NCI-H2196 treated with DMSO at 0.1 percent for 48 hours (cell line): ENCODE results near the gene SYTL3.

Experiments used
- DNase-seq: peaks from one replicate; lab custom pipeline; 2025; ENCODE audit not compliant: unreplicated experiment; lab: John Stamatoyannopoulos, UW

SYTL3 gene

GRCh38 chr6:158770533-158771330 is 120.9 kb downstream of the SYTL3 start:
- no peak for DNase-seq

DNA sequence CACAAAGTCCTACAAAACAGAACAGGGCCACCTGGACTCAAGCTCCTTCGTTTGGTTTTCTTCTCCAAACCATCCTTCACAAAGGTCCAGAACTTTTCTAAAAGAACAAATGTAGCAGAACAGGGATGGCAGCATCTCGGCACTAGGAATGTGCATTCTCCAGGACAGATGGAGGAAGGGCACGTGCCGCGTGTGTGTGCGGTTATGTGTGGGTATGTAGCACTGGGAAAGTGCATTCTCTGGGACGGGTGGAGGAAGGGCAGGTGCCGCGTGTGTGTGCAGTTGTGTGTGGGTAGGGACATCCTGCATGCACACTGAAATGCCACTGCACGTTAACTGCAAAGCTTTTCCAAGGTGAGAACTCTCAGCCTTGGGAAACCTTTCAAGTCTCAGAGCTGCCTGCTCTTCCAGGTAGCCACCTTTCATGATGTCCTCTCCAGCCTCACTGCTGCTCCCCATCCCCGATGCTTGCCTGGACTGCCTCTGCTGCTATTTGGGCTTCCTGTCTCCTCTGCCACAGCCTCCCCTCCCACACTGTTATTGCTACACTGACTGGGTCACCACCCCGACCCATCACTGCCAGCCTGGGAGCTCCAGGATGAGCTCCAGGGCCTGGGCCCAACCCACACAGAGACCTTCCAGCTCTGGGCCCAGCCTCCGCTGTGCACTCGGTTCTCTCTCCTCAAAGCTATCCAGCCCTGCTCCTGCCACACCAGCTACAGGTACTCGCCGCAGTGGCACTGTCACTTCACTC is 121.7 kb downstream of the SYTL3 start:
- DNase-seq = no peak

DNA sequence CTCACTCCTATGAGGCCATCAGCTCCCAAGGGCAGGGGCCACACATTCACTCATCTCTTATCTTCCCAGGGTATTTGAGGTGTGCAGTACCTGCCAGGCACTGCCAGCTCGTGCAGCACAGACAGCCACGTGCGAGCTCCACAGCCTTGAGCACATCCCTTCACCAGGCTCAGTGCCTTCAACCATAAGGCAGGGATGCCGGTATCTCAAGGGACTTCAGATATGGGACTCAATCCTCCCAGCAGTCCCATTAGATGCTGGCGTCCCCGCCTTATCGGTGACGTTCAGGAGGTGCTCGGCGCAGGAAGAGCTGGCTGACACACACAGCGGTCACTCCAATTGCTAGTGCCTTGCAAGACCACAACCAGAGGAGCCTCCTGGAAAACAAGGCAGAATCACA is 122.3 kb downstream of the SYTL3 start:
- DNase-seq = no peak

DNA sequence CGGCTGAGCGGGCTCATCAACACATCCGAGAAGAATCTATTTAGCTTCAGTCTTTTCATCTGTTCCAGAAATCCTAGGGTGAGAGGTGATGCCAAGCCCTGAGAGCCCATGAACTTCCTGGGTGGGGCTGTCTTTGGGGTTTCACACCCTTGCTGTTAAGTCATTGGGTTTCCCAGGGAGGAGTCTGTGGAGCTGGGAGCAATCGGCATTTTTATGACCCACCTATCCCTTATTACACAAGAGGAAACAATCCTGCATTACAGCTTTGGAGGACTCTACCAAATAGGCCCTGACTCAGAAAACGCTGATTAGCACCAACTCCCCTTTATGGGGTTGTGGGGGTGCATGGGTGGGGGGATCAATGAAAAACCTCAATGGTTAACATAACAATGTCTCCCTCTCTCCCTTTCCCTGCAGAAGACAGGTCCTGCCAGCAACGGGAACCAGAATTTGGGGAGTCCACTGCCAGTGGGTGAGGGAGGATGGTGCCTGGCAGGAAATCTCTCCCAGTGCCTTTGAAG is 123.1 kb downstream of the SYTL3 start:
- no peak for DNase-seq

GRCh38 chr6:158773581-158774449 is 124.0 kb downstream of the SYTL3 start:
- DNase-seq = no peak

GRCh38 chr6:158774717-158775449 is 125.0 kb downstream of the SYTL3 start:
- no peak for DNase-seq

DNA sequence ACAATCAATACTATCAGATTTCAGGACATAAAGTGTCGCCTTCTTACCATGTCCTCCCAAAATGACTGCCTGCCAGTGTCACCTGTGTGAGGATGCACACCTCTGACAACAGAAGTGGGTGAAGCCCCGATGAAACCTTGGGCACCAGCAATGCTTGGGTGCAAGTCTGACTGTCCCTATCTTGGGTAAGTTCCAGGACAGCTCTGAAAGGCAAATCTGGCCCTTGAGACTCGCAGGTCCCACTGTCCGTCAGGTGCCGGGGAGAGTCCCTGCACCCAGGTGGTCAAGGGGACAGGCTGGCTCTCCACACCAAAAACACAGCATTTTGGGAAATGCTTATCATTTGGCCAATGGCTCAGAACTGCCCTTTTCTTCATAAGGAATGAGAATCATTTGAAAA is 126.0 kb downstream of the SYTL3 start:
- no peak for DNase-seq

- DNase-seq = no peak
Measured at GRCh38 chr6:158776737-158777136, 126.9 kb downstream of the SYTL3 start.

DNA sequence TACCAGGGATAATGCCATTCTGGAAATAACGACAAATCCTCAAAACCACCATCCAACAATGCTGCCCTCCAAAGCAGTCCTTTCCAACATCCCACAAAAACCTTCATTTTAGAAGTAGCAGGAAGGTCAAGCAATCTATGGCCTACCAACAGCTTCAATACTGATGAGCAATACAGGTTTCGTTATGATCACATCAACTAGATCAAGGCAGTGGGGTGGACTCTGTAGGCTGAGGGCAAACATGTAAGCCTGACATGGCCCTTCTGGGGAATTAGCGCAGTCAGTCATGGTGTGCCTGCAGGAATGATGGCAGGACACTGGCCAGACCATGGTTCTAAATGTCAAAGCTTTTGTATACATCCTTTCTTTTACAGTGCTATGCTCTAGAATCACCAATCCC is 127.7 kb downstream of the SYTL3 start:
- DNase-seq = no peak

- DNase-seq = no peak
Measured at GRCh38 chr6:158778005-158778527, 128.2 kb downstream of the SYTL3 start.

- DNase-seq = no peak
Measured at GRCh38 chr6:158780246-158780884, 130.5 kb downstream of the SYTL3 start.

DNA sequence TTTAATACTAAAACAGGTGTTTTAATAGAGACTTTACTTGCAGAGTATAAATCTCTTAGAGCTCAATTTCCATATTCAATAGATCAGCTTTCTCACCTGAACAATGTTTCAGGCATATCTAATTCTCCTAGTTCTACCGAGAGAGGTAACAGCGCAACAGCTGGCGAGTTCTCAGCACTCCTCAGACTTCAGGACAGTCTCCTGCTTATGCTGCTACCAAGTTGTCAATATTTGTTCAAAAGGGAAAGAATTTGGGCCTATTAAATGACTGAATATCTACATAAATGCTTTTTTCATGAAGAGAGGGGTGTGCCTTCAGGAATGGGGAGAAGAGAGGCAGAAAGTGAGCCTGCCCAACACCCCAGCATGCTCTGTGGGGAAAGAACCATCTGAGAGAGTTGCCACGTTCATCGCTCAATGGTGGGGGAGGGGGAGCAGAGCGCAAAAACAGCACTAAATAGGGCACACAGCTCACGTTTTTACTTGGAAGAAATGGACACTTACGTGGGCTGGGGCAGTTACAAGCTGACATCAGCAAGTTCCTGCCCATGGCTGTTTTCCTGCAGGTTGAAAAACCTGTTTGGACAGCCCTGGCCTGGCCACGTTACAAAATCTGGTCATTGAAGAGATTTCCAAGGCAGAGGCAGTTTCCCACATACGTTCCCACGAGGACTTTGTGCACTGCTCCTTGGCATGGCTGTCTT is 131.3 kb downstream of the SYTL3 start:
- no peak for DNase-seq

GRCh38 chr6:158781692-158782373 is 132.0 kb downstream of the SYTL3 start:
- DNase-seq = no peak

GRCh38 chr6:158782432-158783166 is 132.7 kb downstream of the SYTL3 start:
- DNase-seq = no peak

GRCh38 chr6:158783167-158783450 is 133.3 kb downstream of the SYTL3 start:
- DNase-seq = no peak

GRCh38 chr6:158783851-158784250 is 134.0 kb downstream of the SYTL3 start:
- DNase-seq = no peak

GRCh38 chr6:158784505-158784904 is 134.7 kb downstream of the SYTL3 start:
- no peak for DNase-seq

- no peak for DNase-seq
Measured at GRCh38 chr6:158785036-158785435, 135.2 kb downstream of the SYTL3 start.
